ENCODE results near the gene SLC7A9.
"Not testable (repeated sequence)": the region's sequence is repeated elsewhere in the genome, so short reads cannot be mapped to it uniquely, and the experiment has no call there.

The SLC7A9 gene

DNA sequence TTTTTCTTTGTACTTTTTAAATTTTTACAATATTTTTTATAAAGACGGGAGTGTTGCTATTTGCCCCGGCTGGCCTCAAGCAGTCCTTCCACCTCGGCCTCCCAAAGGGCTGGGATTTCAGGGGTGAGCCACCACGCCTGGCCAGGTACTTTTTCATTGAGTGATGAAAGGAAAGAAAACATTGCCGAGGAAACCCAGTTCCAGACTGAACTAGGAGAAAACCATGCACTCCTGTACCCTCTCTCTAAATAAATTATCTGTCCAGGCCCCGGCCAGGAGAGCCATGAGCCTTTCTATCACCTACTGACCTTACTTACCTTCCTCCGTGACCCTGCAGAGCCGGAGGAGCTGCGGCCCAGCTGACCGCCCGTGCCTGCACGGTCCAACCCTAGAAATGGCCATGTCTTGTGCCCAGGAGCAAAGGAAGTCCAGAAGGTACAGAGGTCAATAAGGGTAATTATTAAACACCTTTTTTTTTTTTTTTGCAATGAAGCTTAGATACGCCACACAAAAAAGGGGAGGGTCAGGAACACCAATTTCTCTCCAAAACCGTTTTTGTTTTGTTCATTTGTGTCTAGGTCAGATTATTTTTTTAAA is at the start of gene SLC7A9:
TSS of gene SLC7A9 (minus strand) at position 399 of the 597 bp plus-strand sequence. CDS start 1,233 bp downstream, outside the sequence.
- DNase-seq = no peak

DNA sequence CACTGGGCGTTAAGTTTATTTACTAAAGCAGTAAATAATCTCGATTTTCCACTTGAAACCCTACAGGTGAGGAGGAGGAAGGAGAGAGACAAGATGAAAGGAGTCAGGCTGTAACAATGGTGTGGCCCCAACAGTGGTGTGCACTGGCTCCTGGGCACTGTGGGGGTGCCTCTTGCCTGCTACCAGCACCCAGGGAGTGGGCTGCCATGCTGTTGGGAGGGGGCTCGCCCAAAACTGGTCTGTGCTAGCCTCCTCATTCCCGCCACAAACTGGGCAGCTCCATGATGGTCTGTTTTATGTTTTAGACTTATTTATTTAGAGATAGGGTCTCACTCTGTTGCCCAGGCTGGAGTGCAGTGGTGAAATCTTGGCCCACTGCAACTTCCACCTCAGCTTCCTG is 49.8 kb upstream of the SLC7A9 start:
- no peak for DNase-seq

DNA sequence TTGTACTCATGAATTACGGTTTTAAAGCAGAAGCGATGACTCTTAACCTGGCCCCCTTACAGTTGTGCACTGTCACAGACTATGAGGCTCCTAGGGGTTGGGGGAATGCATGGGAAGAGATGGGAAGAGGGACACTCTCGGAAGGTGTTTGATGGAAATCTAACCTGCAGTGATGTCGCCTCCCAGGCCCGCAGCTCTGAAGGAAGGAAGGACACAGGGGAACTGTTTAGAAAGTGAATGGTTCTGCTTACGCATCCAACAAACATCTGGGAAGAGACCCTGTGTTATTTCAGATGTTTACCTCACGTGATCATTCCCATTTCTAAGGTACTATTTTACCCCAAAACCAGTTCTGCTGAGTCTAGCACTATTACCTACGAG is 48.0 kb upstream of the SLC7A9 start:
- DNase-seq = no peak

DNA sequence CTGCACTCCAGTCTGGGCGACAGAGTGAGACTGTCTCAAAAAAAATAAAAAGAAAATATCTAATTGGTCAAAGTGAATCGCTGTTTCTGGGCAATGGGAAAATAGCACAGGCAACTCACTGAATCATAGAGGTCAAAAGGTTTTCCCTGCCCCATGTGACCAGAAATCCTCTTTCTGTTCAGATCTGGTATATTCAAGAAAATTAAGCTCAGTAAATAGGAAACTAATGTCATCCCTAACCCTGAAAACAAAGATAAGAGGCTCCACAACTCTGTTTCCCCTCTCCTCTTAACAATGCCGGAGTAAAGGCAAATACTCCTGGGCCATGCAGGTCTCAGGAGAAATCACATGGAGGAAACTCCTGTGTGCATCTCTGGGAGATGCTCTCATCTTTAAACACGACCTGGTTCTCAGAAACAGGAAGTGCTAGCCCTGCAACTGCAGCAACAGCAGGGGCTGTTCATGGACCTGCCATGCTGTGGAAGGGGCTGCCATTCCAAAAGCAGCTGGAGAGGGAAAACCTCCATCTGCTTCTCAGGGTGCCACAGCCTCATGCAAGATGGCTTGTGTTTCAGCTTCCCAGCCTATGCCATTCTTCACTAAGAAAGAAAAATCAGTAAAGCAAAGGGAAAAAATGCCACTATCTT is 47.5 kb upstream of the SLC7A9 start:
- no peak for DNase-seq

DNA sequence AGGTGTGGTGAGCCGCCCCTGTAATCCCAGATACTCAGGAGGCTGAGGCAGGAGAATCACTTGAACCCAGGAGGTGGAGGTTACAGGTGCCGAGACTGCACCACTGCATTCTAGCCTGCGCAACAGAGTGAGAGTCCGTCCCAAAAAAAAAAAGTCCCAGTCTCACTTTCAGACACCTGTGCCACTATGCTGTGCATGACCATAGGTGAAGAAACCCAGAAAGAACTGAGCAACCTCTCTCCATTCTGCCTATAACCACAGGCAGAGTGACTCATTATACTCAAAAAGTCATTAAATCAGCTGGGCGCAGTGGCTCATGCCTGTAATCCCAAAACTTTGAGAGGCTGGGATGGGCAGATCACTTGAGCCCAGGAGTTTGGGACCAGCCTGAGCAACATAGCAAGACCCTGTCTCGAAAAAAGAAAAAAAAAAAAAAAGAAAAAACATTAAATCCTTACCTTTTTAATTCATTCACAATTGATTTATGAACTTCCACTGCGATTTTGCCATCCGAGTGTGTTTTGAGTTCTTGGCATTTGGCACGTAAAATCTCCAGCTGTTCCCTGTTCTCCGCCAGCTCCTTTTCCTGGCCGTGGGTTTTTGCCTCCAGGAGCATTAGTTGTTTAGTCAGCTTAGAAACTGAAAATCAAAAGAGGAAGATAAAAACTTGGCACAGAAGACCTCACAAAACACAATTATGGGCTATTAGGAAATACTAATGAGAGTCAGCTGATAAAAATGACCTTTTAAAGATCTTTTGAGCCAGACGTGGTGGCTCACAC is 45.5 kb upstream of the SLC7A9 start:
- DNase-seq = no peak

DNA sequence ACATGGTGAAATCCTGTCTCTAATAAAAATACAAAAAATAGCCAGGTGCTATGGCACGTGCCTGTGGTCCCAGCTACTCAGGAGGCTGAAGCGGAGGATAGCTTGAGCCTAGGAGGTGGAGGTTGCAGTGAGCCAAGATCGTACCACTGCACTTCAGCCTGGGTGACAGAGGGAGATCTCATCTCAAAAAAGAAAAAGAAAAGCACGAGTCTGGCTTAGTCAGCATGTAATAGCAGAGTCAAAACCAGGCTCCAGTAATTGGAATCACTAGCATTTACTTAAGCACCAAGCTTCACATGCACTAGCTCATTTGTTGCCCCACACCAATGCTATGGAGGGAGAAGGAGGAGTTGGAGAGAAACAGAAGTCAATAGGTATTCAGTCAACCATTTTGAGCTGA is 41.9 kb upstream of the SLC7A9 start:
- DNase-seq = no peak

DNA sequence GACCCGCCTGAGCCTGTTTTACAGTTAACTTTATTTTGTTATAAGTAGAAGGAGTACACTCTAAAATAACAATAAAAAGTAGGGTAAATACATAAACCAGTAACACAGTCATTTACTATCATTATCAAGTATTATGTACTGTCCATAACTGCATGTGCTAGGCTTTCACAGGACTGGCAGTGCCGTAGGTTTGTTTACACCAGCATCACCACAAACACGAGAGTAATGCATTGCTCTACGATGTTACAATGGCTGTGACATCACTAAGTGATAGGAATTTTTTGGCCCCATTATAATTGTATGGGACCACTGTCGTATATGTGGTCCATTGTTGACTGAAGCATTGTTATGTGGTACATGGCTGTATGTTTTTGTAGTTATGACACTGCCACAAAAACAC is 41.3 kb upstream of the SLC7A9 start:
- no peak for DNase-seq

DNA sequence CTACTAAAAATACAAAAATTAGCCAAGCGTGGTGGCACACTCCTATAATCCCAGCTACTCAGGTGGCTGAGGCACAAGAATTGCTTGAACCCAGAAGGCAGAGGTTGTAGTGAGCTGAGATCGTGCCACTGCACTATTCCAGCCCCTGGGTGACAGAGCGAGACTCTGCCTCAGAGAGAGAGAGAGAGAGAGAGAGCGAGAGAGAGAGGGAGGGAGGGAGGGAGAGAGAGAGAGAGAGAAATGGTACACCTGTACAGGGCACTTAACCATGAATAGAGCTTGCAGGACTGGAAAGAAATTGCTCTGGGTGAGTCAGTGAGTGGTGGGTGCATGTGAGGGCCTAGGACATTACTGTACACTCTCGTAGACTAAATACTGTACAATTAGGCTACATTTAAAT is 40.5 kb upstream of the SLC7A9 start:
- DNase-seq = no peak

DNA sequence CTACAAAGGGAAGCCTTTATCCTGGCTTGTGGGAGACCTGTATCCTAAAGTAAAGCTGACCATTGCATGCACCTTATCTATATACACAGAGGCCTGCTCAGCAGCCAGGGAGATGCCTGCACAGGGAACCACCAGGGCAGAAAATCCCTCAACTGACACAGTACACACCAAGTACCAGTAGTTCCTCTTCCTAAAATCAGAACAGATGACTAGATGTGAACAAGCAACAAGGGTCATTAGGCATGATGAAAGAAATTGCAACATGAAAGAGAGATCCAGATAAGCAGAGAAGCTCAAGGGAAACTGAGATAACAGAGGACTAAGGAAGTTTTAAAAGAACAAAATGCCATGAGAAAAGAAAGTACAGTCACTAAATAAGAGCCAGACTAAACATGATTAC is 39.7 kb upstream of the SLC7A9 start:
- peak; percentile 14 for DNase-seq

DNA sequence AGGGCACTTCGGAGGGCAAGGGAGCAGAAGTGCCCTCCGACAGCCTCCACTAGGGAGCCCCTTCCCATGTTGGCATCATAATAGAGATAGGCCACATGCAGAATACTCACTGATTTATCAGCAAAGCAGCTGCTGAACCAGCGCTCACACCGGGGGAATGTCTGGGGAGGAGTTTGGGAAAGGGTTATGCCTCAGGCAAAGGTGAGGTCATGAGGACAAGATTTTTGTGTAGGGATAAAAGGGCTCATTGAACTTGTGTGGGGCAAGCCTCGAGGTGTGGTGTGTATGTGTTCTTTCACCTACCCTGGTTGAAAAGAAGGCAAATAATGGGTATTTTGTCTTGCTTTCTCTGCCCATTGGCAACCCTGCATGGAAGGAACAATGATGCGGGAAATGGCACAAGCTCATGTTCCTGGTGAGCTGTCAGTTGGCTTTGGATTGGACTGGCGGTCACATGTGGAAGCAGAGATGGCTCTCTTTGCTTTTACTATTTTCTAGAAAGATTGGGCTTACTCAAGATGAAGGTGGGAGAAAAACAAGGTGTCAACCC is 39.1 kb upstream of the SLC7A9 start:
- no peak for DNase-seq

DNA sequence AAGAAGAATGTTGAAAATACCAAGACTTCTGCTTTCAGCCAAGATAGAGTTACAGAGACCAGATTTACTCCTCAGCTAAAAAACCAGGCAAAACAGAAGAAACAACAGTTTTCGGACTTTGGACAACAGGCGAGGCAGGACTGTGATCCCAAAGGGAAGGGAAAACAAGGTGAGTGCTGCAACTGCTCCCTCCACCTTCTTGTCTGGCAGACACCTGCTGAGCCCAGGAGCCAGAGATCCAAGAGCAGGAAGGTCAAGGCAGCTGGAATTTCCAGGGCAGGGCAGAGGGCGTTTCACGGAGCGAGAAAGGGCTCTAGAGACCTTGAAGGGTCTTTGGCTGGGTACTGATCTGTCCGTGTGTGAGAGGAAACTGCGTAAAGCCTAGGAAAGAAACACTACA is 32.9 kb upstream of the SLC7A9 start:
- no peak for DNase-seq

DNA sequence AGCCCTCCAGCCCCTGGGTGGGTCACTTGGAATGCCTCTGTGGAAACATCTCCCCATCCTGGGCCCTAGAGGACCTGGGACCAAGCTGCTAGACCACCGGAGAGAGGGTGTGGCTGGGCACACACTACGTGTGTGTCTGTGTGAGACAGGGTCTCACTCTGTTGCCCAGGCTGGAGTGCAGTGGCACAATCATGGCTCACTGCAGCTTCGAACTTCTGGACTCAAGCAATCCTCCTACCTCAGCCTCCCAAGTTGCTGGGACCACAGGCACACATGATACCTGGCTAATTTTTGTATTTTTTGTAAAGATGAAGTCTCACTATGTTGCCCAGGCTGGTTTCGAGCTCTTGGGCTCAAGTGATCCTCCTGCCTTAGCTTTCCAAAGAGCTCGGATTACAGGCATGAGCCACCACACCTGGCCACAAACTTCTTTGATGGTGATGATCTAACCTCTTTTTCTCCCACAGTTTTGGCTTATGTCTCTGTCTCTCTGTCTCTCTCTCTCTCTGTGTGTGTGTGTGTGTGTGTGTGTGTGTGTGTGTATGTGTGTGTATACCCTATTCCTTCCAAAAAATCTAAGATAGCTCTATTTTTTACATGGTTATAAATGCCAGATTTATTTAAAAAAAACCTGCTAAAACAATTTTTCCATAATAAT is 32.1 kb upstream of the SLC7A9 start:
- DNase-seq = no peak

DNA sequence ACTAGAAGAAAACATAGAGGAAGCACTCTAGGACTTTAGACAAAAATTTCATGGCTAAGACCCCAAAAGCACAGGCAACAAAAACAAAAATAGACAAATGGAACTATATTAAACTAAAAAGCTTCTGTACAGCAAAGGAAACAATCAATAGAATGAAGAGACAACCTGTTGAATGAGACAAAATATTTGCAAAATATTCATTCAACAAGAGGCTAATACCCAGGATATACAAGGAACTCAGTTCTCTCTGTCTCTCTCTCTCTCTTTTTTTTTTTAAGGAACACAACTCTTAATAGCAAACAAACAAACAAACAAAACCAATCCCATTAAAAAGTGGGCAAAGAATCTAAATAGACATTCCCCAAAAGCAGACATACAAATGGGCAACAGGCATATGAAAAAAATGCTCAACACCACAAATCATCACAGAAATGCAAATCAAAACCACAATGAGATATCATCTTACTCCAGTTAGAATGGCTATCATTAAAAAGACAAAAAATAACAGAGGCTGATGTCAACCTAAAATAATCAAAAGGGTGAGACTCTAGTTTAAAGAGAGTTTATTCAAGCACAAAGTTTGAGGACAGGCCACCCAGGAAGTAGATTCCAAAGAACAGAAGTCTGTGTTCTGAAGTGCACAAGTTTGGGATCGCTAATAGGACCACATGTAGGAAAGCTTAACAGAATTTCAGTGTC is 27.1 kb upstream of the SLC7A9 start:
- DNase-seq = no peak

DNA sequence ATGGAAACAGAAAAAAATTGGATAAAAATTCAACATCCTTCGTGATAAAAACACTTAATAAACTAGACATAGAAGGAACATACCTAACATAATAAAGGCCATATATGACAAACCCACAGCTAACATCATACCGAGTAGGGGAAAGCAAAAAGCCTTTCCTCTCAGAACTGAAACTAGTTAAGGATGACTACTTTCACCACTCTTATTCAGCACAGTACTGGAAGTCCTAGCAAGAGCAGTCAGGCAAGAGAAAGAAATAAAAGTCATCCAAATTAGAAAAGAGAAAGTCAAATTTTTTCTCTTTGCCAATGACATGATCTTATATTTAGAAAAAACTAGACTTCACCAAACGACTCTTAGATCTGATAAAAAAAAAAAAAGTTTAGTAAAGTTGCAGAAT is 25.8 kb upstream of the SLC7A9 start:
- DNase-seq = no peak

DNA sequence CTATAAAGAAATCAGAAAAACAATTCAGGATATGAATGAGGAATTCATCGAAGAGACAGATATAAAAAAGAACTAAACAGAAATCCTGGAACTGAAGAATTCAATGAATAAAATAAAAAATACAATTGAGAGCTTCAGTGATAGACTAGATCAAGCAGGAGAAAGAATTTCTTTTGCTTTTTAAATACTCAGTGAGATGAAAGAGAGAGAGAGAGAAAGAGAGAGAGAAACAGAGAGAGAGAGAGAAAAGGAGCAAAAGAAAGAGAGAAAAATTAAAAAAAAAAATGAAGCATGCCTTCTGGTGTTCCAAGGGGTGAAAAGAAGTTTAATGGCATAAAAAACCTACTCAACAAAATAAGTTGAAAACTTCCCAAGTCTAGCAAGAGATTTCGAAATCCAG is 22.0 kb upstream of the SLC7A9 start:
- DNase-seq = no peak

DNA sequence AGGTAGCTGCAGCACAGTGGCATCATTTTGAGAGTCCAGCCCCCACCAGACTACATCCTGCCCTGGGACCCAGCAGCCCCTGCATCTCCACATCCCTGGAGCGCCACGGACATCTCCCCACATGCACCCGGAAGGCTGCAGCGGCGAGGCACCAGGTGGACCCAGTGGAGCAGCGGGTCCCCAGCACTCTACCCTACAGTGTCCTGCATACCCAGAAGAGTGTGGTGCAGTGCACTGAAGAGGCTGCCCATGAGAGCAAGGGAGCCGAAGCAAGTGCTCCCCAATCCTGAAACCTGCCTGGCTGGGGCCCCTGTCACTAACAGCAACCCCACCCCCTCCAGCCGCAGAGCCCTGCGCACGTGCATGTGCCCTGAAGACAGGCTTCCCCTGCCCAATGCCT is 21.3 kb upstream of the SLC7A9 start:
- DNase-seq = no peak

DNA sequence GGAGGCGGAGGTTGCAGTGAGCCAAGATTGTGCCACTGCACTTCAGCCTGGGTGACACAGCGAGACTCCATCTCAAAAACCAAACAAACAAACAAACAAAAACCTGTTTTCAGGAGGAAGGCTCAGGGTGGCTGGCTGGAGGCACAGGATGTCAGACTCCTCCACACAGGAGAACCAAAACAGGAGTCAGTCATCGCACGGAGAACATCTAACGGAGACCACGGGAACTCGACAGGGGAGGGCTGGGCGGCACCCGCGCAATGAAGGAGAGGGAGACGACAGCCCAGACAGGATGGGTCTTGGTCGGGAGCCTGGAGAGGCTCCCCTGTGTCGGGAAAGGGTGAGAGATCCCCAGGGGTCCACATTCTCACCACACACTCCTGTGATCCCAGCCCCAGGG is 20.8 kb upstream of the SLC7A9 start:
- DNase-seq = no peak

DNA sequence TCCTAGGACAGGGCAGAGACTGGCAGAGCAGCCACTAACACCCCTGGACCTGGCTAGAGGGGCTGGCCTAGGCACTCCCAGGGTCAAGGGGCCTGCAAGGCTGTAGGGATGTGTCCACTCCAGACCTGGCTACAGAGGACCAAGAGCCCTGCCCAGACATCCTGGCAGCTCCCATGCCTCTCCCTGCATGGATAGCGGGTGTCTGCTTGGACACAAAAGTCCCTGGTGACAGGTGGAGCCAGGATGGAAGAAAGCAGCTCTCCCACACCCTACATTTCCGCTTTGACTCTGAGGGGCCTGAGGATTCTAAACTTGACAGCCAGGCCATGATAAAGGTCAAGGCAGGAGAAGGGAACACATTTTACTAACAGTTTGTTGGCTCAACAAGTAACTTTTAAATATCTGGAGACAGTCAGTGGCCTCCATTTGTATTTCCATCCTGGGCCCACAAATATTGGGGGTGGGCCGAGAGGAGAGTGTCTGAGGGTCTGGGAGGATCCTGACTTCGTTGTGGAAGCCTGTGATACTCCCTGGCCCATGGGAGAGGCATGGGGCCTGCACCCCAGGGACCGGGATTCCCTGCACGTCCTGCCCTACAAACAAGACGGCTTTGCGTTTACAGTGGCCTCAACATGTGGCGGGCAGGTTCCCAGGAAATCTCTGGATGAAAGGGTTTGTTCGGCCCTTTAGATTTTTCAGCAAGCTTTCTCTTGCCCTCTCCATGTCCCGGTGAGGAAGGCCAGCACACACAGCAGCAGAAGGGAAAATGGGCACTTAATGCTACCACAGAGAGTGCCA is 19.8 kb upstream of the SLC7A9 start:
- DNase-seq = no peak

DNA sequence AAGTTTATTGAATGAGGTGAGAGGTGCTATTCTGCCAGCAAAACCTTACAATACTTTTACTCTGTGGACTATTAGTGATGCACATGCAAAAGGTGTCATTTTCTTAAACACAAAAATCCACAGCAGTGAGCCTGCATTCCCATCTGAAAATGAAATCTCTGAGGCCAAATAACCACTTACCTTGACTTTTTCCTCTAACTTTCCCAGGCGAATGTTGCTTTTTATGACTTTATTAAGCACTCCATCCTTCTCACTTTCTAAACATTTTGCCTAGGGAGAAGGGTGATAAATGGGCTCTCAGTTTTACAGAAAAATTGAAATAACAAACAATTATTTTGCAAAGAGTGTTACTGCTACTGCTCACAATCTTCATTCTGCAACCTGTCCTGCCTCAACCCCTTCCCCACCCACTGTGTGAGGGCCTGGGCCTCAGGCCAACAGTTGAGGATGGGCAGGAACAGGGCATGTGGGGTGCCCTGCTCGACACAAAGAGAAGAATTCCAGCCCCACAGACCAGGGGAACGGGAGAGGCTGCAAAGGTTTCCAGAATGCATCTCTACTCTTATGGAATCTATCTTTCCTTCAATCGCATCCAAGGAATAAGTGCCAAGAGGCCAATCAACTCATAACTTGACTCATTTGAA is 18.1 kb upstream of the SLC7A9 start:
- DNase-seq = no peak

DNA sequence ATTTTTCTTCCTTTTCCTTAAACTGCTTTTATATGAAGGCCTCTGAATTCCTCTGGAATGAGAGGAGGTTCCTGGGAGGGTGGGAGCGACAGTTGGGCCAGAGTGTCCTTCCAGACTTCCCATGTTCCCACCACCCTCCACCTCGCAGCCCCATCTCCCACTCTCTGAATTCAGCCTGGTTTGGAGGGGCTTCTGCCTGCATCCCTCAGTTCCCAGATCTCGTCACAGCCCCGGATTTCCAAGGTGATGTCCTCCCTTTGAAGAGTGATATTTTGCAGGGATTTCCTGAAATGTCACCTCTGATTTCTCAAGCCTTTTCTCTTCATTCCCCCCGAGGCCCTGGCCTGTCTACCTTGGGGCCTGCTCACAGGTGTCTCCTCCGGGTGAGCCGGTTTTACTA is 16.7 kb upstream of the SLC7A9 start:
- DNase-seq = no peak

DNA sequence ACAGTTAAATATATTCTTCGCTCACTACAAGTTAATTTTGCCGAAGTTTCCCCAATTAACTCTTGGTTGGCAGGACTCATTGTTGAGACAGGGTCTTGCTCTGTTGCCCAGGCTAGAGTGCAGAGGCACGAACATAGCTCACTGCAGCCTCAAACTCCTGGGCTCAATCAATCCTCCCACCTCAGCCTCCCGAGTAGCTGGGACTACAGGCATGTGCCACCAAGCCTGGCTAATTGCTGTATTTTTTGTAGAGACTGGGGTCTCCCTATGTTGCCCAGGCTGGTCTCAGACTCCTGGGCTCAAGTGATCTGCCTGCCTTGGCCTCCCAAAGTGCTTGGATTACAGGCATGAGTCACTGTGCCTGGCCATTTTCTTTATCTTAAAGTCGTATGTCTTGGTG is 15.7 kb upstream of the SLC7A9 start:
- DNase-seq = not testable (repeated sequence)

DNA sequence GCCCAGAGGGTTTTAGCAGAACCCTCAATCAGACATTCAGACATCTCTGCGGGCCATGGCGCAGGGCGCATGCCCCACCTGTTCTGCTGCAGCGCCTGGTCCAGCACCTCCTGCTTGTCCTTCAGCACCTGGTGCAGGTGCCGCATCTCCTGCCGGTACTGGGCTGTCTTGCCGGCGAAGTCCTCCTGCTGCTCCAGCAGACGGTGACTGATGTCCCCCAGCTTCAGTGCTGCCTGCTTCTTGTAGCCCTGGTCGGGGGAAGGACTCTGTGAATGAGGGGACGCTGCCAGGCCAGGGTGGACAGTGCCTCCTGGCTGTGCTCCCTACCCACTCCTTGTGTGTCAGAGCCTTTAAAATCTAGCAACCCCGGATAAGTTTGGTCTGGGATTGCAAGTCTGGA is 12.2 kb upstream of the SLC7A9 start:
- no peak for DNase-seq
